GM19099 (cell line): ENCODE results near the gene GSE1.

ENCODE experiments used
- POLR2A ChIP-seq: IDR thresholded peaks from 3 replicates; pipeline ENCODE4 v1.6.1; 2011; ENCODE audit warnings: low read depth; ENCODE audit not compliant: insufficient read length; ENCODE audit errors: extremely low read depth

GSE1 gene

GRCh38 chr16:85605051-85605911, 7.8 kb upstream of the GSE1 start:
- TF ChIP-seq POLR2A, result no peak

DNA sequence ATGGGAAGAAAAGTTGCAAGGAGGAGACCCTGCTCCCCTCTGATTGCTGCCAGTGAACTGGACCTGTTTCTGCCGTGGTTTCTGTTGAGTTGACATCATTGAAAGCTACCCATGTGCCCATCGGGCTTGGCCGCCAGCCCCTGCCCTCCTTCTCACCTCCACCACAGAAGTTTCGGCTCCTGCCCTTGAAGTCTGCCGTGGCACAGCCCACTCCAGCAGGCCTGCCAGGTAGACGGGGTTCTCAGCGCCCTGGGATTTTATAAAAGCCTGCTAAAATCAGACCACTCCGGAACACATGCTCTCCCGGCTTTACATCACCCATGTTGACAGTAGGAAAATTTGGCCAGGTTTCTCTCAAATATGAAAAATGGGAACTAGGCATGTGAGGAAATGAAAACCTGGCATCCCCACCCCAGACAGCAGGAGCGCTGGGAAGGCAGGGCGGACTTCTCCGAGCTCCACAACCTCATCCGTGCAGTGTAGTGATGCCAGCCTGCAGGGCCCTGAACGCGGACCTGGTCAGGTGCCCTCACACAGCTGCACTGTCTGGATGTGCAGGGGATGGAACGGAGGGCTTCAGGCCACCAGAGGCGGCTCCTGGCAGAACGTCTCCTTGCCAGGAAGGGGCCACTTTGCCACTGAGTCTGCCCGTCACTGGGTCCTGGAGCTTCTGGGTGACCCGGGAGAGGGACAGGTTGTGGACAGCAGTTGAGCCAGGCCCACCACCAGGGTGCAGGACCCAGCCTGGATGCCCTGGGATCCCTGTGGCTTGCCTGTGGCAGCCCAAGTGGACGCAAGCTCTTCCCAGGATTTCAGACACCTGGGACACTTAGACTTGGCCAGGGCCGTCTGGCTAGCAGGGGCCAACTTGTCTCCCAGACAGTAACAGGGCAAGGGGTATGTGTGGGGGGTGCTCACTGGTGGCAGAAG, 6.9 kb upstream of the GSE1 start:
- TF ChIP-seq POLR2A, result no peak

- no peak for TF ChIP-seq POLR2A
These were observed 6.2 kb upstream of the GSE1 start for GRCh38 chr16:85606904-85607303.

- no peak for TF ChIP-seq POLR2A
These were observed 5.8 kb upstream of the GSE1 start for GRCh38 chr16:85607321-85607765.

DNA sequence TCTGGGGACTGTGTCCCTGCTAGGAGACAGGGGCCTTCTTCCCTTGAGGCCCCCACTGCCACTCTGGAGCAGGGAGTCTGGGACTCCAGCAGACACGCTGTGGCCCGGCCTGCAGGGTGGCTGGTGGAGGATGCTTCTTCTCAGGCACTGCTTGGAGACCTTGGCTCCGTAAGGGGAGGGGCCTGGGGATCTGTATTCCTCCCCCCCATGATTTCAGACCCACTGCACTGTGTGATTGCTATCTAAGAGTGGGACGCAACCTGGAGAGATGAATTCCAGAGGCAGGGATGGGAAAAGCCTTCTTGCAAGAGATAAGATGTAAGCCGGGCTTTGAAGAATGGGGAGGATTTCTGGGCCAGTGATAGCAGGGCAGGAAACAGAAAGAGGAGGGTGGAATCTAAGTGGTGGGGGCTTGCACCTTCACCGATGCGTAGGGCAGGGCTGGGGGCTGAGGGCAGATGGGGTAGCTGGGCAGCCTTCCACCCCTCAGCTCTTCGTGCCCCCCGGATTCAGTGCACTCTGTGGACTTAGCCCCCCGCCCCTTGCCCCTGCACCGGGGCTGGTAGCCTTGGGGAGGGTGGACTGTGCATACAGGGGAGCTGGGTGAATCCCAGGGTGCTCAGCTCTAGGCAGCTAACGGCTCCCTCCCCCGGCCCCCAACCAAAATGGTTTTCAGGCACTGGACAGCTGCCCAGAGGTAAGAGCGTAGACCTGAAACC, 5.2 kb upstream of the GSE1 start:
- TF ChIP-seq POLR2A, result no peak

DNA sequence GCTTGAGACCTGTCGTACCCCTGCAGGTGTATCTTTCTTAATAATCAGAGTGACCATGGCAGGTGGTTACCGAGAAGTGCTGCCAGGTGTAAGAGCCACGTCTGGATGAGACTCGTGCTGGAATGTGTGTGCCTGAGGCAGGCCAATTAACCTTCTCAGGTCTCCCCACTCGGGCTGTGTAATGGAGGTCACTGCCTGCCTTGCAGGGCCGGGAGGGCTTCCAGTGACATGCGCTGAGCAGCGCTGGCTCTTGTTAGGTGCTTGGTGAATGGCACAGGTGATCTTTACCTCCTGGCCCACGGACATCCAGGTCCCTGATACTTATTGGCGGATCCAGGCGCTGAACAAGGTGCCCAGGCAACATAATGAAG, 4.6 kb upstream of the GSE1 start:
- no peak for TF ChIP-seq POLR2A

DNA sequence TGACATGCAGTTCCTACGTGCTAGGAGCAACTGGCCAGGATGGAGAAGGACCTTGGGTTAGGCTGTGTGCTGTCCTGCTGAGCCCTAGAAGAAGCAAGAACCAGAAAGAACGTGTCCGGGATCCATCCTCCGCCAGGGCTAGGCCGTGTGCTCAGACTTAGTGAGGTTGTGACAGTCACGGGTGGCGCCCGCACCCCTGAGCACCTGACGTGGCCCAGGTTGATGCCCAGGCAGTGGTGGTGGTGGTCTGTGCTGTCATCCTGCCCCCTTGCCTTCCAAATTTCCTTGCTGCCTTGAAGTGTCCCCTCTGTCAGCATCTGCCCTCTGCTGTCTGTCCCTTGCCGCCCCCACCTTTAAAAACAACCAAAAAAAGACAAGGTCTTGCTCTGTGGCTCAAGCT, 4.2 kb upstream of the GSE1 start:
- TF ChIP-seq POLR2A, result no peak

DNA sequence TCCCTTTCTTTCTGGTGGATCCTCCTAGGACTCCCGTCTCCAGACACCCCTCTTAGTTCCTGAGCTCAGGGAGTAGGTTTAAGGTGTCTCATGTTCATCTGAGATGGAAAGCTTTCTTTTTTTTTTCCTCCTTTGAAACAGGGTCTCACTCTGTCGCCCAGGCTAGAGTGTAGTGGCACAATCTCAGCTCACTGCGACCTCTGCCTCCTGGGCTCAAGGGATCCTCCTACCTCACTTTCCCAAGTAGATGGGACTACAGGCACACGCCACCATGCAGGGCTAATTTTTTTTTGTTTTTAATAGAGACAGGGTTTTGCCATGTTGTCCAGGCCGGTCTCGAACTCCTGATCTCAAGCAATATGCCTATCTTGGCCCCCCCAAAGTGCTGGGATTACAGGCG, 3.6 kb upstream of the GSE1 start:
- no peak for TF ChIP-seq POLR2A

- TF ChIP-seq POLR2A, result no peak
These were observed 3.1 kb upstream of the GSE1 start for GRCh38 chr16:85610059-85610445.

GRCh38 chr16:85610446-85611193, 2.5 kb upstream of the GSE1 start:
- TF ChIP-seq POLR2A, result no peak

GRCh38 chr16:85611194-85611443, 2.0 kb upstream of the GSE1 start:
- no peak for TF ChIP-seq POLR2A

DNA sequence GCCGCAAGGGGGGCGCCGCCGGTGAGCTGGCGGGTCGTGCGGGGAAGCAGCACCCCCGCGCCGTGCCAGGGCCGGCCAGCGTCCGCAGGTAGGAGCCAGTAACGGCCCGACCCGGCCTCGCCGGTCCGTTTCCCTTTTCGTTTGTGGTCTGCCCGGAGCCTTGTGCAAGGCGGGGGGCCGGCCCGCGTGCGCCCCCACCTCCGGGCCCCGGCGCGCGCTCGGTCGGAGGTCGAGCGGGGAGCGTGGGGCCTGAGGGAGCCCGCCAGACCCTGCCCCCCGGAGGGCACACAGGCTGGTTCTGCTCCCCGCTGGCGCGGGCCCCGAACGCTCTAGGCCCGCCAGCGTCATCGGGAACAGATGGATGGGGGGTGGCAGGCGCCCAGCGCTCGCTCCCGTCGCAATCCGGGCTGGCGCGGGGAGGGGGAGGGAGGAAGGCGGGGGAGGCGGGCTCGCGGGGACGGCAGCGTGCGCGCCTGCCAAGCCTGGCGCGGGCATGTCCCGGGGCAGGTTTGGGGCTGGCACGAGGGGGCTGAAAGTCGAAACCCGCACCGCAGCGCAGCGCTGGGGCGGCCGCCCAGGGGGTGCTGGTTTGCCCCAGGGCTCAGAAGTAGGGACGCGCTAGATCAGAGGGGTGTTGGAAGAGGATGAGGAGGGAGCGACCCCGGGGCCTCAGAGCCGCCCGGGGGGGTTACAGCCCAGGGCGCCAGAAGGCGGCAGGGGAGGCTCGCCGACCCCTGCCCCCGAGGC, 1.5 kb upstream of the GSE1 start:
- no peak for TF ChIP-seq POLR2A

- no peak for TF ChIP-seq POLR2A
These were observed 826 bp upstream of the GSE1 start for GRCh38 chr16:85612191-85612800.
